SKM-1 treated with dmso at 0.1 percent for 144 hours (cell line): Measurements from ENCODE around the gene DCAF10.
"Not testable (repeated sequence)": the region's sequence is repeated elsewhere in the genome, so short reads cannot be mapped to it uniquely, and the experiment has no call there.

Experiments
- DNase-seq: peaks from one replicate; lab custom pipeline; 2025; ENCODE audit not compliant: unreplicated experiment; lab: John Stamatoyannopoulos, UW

The DCAF10 gene

DNA sequence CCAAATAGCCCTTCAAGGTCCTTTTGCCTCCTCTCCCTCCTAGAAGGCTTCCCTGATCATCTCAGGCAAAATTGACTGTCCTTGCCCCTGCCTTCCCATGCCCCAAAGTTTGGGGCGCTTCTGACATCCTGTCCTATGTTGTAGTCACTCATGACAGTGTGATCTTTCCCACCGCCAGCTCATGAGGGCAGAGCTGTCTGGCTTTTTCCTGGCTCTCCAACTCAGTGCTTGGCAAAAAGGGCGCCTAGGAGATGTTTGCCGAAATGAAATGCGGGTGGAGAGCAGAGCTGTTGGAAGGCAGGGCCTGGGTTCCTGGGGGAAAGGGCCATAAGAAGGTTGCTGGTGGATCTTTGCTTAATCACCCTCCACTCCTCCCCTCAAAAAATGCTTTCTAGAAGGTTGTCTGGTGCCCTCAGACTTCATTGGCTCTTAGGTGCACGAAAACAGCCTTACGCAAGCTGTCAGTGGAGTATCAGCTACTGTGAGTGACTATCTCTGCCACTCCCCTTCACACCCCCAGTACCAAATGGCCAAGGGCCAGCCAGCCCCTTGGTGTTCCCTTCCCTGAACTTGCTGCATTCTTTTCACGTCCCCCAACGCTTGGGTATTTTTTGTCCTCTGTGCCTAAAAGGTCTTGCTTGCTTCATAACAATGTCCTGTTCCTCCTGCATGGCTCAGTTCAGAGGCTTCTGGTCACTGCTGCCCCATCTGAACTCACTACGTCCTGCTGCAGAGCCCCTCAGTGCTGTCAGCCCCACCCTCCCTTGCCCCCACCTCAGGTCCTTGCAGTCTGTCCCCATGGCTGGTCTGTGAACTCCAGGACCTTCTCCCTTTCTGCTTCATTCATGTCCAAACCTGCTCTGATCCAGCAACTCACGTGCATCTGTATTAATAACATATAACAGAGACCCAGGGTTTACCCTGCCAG, 106.0 kb downstream of the DCAF10 start:
- no peak for DNase-seq

DNA sequence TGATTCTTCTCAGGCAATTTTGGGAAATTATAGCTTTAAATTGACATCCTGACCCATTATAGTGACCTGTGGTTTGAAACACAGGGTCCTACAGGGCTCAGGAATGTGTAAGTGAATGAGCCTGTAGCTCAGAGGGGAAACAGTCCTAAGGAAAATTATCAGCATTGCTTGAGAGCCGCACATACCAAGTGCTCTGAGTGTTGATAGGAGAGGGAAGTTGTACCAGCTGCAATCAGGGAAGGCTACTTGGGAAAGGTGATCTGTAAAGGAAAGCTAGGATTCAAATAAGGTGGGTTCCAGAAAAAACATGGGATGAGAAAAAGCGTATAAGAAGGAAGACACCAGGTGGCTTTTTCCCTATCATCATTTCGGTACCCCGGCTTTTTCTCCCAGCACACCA, 107.7 kb downstream of the DCAF10 start:
- no peak for DNase-seq

DNA sequence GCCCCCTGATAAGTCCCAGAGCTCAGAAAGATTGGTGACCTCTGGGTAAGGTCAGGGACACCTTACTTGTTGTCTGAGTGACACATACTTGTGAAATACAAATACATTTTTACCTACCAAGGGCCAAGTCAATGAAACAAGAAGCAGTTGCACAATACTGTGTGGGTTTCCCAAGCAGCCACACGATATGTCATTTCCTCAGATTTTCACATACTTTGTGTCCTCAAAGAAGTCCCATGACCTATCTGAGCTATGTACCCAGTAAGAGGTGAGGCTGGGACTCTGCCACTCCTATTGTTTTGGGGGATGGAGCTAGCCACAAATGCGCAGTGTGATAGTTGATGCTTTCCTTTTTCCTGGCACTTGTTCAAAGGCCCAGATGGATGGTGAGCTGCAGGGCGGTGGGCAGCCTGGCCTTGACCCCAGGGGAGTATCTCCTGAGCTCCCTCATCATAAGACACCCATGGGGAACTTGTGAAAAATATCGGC, 108.1 kb downstream of the DCAF10 start:
- DNase-seq, result peak; percentile 96

- no peak for DNase-seq
Measured at GRCh38 chr9:37909326-37909725, 108.7 kb downstream of the DCAF10 start.

DNA sequence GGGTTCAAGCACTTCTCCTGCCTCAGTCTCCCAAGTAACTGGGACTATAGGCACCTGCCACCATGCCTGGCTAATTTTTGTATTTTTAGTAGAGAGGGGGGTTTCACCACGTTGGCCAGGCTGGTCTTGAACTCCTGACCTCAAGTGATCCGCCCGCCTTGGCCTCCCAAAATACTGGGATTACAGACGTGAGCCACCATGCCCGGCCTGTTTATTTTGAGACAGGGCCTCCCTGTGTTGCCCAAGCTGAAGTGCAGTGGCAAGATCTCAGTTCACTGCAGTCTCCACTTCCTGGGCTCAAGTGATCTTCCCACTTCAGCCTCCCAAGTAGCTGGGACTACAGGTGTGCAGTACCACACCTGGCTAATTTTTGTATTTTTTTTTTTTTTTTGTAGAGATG, 109.2 kb downstream of the DCAF10 start:
- DNase-seq, result not testable (repeated sequence)

- no peak for DNase-seq
Measured at GRCh38 chr9:37910271-37910670, 109.7 kb downstream of the DCAF10 start.

GRCh38 chr9:37911271-37911681, 110.7 kb downstream of the DCAF10 start:
- peak; percentile 71 for DNase-seq

- DNase-seq, result peak; percentile 95
Measured at GRCh38 chr9:37913480-37914153, 113.0 kb downstream of the DCAF10 start.

DNA sequence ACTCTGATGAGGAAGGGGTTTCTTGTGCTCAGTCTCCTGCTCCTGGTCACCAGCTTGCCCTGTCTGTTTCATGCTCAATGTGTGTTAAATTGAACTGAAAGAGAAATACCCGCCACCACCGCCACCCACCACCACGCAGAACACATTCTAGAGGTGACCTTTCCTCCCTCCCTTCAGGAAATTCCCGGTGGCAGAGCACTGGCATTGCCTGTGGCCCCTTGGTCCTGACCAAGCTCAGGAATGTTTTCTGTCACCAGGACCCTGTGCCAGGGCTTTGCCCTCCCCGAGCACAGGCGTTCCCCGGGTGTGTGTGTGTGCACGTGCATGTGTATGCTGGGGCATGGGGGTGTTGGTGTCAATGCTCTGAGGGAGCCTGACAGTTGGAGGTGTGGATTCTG, 113.6 kb downstream of the DCAF10 start:
- no peak for DNase-seq

DNA sequence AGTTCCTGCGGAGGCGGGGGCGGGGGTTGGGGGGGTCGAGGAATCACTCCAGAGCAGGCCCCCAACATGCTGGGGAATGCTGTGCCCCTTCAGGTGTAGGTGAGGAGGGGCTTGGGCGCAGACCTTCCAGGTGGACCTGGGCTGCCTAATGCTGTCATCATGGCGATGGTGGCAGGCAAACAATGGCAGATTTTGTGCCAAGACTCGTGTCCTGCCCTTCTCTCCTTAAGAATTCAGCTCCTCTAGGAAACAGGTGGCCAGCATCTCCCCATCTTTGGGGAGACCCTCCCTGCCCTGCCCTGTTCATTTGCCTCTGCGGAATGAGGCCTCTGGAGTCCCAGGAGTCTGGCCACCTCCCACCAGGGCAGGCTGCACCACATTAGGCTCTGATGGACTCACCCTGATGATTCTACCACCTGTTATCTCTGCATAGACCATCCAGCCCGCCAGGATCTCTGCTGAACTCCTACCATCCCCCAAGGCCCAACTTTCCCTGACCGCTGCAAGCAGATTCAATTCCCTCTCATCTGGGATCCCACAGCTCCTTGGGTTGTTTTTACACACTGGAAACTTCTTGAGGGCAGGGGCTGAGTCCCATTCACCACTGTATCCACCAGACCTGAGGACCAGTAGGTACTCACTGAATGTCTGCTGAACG, 114.2 kb downstream of the DCAF10 start:
- no peak for DNase-seq

DNA sequence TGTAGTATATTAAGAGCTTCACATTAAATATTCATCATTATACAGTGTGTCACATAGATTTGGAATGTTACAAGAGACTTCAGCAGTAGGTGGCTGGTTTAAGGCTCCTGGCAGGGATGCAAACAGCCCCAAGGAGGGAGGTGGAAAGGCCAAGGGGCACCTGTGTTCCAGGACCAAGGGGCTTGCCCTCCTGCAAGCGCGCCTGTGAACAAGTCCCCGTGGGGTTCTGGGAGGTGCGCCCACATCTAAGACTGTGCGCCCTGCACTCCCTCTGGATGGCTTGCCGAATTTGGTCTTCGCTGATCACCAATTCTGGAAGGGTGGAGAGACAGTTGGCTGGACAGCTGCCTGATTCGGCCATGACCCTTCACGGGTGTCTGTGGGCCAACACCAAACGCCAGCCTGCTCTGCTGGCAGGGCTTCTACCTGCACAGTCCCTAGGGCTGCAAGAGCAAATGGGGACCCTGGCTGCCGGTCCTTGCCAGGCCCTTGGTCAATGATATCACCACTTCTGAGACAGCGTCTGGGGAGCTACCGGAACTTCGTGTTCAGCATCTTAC, 115.4 kb downstream of the DCAF10 start:
- DNase-seq, result no peak

DNA sequence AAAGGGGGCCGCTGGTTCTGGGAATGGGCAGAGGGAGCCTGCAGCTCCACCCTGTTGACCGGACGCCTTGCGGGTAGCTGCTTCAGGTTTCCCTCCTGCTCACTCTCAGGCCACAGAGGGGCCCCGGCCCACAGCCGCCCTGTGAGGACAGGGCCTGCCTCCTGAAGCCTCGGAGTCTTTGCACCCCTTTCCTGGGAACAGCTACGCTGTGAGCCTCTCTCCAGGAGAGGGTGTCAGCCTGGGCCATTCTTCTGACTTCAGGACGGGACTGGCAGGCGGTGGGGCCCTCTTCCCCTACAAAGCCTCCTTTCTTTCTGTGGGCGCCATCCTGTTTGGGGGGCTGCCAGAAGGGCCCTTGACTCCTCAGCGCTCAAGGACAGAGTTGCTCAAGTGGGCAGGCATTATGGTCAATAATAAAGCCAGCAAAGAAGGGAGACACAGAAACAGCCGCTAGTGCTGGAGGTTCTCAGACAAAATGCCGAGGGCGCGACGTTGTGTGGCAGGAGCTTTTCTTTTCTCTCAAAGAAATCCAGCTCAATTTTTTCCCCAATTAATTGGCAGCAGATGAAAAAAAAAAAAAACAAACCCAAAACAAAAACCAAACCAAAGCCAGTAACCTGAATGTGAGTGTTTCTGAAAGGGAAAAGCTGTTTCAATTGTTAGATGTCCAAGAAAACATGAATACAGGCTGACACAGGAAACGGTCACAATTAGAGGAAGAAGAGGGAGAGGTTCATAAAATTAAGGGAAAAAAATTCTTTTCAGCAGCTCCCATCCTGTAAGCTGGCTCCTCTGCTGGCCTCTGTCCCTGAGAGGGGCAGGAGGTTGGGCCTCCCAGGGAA, 116.1 kb downstream of the DCAF10 start:
- DNase-seq, result no peak
